ENCODE results near the gene KLRF2.

DNA sequence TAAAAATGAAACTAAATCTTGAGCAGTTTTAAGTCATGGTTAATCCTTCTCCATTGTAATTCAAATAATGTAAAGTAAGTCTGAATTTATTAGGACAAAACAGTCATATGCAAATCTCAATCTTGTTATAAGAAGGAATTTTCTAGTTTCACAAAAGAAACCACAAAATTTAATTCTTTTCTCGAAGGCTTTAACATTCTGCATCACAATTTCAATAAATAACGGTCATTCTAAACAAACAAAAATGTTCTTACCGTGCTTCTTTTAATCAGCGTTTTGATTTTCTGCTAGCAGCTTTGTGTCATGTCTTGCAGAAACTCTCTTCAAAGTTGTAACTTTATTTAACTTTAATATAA, 12.4 kb upstream of the KLRF2 start:
- TF ChIP-seq EZH2 (IDR thresholded peaks at IDR 0.05; ENCODE audit: borderline replicate concordance, low read length) (no peak), CTCF (conservative IDR thresholded peaks at IDR 0.05 in 1 of 2, IDR thresholded peaks at IDR 0.05 in 1 of 2; ENCODE audit: extremely low read depth in 1 of 2, insufficient read depth in 1 of 2, low read depth in 1 of 2, low read length in 2 of 2) (no peak)
